ENCODE data around the gene THBD.

THBD gene

GRCh38 chr20:23049201-23050075, at the start of gene THBD:
TSS of gene THBD (minus strand) at chr20:23049672. CDS start at chr20:23049504, 168 bp downstream.
- peak; percentile 64 for DNase-seq (ENCODE audit: low spot score)

GRCh38 chr20:23097636-23098580, 48.4 kb upstream of the THBD start:
- DNase-seq (ENCODE audit: low spot score): no peak

- no peak for DNase-seq (ENCODE audit: low spot score)
These were observed 47.6 kb upstream of the THBD start for GRCh38 chr20:23096986-23097520.

- no peak for DNase-seq (ENCODE audit: low spot score)
These were observed 46.6 kb upstream of the THBD start for GRCh38 chr20:23096097-23096496.

GRCh38 chr20:23095499-23095898, 46.0 kb upstream of the THBD start:
- no peak for DNase-seq (ENCODE audit: low spot score)

GRCh38 chr20:23094927-23095326, 45.5 kb upstream of the THBD start:
- DNase-seq (ENCODE audit: low spot score): no peak

GRCh38 chr20:23094213-23094896, 44.9 kb upstream of the THBD start:
- DNase-seq (ENCODE audit: low spot score): no peak

- no peak for DNase-seq (ENCODE audit: low spot score)
These were observed 44.1 kb upstream of the THBD start for GRCh38 chr20:23093613-23094012.

GRCh38 chr20:23092861-23093495, 43.5 kb upstream of the THBD start:
- DNase-seq (ENCODE audit: low spot score): no peak

GRCh38 chr20:23092384-23092756, 42.9 kb upstream of the THBD start:
- no peak for DNase-seq (ENCODE audit: low spot score)

- no peak for DNase-seq (ENCODE audit: low spot score)
These were observed 42.4 kb upstream of the THBD start for GRCh38 chr20:23091721-23092383.

GRCh38 chr20:23090878-23091277, 41.4 kb upstream of the THBD start:
- DNase-seq (ENCODE audit: low spot score): no peak

- no peak for DNase-seq (ENCODE audit: low spot score)
These were observed 40.7 kb upstream of the THBD start for GRCh38 chr20:23090147-23090546.

GRCh38 chr20:23088866-23089265, 39.4 kb upstream of the THBD start:
- DNase-seq (ENCODE audit: low spot score): no peak

GRCh38 chr20:23087587-23088251, 38.2 kb upstream of the THBD start:
- DNase-seq (ENCODE audit: low spot score): no peak

- DNase-seq (ENCODE audit: low spot score): no peak
These were observed 37.5 kb upstream of the THBD start for GRCh38 chr20:23086931-23087411.

- DNase-seq (ENCODE audit: low spot score): no peak
These were observed 36.6 kb upstream of the THBD start, which contains the start of gene CD93 for GRCh38 chr20:23086056-23086566. TSS of gene CD93 (minus strand) at chr20:23086324. CDS start at chr20:23086192, 132 bp downstream.

GRCh38 chr20:23085436-23086055, 36.1 kb upstream of the THBD start:
- DNase-seq (ENCODE audit: low spot score): no peak

GRCh38 chr20:23084845-23085365, 35.4 kb upstream of the THBD start:
- DNase-seq (ENCODE audit: low spot score): no peak
